Measurements from ENCODE around the gene ZC3H18.
"Not testable (repeated sequence)": the region's sequence is repeated elsewhere in the genome, so short reads cannot be mapped to it uniquely, and the experiment has no call there.

ZC3H18 gene

DNA sequence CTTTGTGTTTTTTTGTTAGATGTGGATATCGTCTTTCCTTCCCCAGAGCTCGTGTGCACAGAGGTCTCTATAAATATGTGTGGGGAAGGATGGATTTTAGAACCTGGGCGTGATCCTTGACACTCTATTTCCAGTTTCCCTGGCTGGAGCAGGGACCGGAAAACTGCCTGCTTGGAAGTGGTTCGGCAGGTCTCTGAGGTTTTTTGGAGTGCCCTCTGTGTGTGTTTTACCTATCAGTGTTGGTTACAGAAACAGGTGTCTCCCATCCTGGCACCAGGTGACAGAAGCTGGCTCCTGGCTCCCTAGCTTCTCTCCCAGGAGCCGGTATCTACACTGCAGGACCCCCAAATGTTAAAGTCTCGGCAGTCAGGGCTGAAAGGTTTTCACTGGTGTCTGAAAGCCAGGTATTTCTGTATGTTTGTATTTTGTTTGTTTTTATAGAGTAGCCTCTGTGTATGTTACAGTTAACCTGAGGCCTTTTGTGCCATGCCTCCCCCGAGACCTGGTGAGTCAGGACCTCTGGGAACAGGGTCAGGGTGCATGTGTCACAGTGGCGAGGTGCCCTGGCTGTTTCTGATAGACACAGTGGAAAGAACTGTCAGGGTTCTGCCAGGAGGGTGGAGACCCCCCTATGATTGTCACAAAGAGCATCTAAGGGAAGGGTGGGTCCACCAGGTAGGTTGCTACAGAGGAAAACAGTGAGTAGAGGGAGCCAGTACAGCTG is 31.3 kb downstream of the ZC3H18 start:
- DNase-seq, result no peak

- DNase-seq, result no peak
Measured at GRCh38 chr16:88602091-88602490, 31.9 kb downstream of the ZC3H18 start.

DNA sequence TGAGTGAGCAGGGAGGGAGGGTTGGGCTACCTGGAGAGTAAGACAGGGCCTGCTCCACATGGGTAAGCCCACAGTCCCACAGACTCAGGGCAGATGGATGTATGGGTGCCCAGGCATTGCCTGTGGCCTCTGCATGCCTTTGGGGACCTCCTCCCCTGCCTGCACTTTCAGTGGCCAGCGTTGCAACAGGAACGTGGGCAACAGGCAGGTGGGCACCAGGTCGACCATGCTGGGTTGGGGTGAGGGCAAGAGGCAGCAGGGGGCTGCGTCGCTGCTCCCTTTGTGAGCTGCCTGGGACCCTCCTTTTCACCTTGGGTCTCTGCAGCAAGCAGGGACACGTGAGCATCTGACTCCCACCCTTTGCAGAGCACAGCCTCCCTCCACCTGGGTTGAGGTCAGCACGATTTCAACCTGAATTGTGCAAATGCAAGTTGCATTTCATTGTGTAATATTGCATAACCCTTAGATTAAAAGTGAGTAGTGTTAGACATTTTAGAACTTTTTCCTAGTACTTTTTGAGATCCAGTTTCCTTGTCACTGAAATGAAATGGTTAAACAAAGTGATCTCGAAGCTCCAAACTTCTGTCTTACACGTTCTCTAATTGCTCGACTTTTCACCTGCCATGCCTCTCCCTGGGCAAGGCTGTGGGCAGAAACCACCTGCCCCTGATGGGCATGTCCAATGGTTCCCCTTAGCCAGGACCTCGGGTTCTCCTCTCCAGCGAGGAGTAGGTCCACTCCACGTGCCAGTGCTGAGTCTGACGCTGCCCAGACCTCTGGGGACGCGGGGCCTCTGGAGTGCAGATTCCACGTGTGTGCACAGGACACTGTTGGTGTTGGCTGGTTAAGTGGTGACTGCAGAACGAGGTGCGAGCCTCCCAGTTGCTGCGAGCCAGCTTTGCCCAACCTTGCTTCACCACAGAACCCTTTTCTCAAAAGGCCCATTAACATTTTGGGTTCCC is 35.3 kb downstream of the ZC3H18 start:
- DNase-seq, result no peak

DNA sequence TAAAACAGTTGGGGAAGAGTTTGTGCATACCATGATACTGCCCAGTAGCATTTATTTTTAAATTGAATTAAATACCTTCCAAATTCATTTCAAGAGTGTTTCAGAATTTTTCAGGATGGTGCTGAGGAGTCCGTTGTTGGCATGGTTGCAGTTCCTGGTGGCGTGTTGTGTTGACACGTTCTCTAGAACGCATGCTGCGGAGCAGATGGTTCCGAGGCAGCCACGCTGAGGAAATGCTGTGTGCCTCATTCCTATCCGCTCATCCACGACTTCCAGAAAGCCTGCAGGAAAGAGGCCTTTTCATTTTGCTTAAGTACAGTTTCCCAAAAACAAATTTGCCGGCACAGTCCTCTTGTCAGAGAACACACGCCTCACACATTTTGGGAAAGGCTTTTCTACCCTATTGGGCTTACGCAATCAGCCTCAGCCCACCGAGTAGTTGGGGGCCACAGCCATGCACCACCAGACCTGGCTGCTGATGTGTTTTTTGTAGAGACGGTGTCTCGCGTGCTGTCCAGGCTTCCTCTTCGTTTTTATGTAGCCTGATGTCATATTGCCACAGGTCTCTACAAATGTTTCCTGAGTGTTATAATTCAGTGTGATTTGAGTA is 36.0 kb downstream of the ZC3H18 start:
- DNase-seq, result peak in 10 of 56 donors; percentile 4 to 54 (median 21)

- no peak for DNase-seq
Measured at GRCh38 chr16:88608076-88608475, 37.9 kb downstream of the ZC3H18 start.

DNA sequence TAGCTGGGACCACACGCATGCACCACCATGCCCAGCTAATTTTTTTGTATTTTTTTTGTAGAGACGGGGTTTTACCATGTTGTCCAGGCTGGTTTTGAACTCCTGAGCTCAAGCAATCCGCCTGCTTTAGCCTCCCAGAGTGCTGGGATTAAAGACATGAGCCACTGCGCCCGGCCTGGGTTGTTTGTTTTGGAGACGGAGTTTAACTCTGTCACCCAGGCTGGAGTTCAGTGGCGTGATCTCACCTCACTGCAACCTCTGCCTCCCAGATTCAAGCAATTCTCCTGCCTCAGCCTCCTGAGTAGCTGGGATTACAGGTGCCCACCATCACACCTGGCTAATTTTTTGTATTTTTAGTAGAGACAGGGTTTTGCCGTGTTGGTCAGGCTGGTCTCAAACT is 39.2 kb downstream of the ZC3H18 start:
- not testable (repeated sequence) for DNase-seq

DNA sequence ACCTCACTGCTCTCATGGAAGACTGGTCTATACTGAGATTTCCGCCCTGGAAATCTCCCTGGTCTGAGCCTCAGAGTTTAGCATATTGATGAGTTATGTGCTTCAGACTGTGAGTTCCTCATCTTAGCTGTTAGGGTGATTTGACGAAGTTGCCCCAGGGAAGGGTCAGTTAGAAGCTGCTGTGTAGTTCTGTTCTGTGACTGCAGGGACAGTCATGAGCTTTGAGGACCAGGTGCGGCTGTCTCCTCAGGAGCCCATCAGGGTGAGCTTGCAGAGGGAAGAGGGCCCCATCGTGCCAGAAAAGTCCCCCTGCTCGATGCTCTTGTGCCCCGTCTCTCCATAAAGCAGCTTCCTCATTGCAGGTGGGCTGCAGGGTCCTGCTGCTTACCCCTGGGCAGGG is 39.9 kb downstream of the ZC3H18 start:
- no peak for DNase-seq

- peak in 10 of 56 donors; percentile 8 to 33 (median 24) for DNase-seq
Measured at GRCh38 chr16:88610909-88611812, 41.0 kb downstream of the ZC3H18 start.

- DNase-seq, result no peak
Measured at GRCh38 chr16:88613293-88613692, 43.1 kb downstream of the ZC3H18 start.

DNA sequence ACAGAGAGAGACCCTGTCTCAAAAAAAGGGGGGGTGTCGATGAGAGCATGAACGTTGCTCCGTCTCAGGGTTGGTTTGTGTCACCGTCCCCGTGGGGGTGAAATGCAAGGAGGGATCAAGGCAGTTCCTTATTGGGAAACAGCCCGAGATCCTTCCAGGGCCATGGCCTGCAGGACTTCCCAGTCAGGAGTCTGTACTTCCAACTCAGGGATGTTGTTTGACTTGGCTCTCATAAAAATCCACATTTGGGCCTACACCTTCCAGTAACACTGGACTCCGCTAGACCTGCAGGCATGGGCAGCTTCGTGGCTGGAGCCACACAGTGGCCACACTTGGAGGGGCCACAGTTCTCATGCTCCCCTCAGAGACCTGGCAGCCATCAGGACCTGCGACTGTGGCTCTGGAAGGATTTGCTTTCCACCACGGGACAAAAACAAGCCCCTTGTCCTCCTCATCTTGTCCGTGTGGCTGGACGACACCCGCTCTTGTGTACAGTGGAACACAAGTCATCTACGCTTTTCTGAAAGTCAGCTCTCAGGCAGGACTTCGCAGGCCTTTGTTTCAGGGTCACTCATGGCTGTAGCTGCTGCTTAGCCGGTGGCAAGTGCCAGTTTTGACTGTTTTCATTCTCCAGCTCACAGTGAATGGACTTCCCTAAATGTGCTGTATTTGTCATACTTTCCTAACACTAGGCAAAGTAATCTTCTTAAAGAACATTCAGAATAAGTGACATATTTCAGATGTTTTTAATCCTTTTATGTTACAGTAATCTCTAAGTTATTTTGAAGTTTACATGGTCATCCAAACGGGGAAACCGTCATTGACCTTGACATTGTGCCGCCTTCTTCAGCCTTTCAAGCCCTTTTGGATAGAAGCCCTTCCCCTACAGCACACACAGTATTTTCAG is 44.0 kb downstream of the ZC3H18 start:
- DNase-seq, result peak in 1 of 56 donors; percentile 25

GRCh38 chr16:88614818-88615580 is 44.8 kb downstream of the ZC3H18 start:
- DNase-seq, result no peak

GRCh38 chr16:88616320-88616719 is 46.1 kb downstream of the ZC3H18 start:
- no peak for DNase-seq

- no peak for DNase-seq
Measured at GRCh38 chr16:88616736-88617135, 46.5 kb downstream of the ZC3H18 start.

- DNase-seq, result no peak
Measured at GRCh38 chr16:88617268-88618031, 47.2 kb downstream of the ZC3H18 start.

DNA sequence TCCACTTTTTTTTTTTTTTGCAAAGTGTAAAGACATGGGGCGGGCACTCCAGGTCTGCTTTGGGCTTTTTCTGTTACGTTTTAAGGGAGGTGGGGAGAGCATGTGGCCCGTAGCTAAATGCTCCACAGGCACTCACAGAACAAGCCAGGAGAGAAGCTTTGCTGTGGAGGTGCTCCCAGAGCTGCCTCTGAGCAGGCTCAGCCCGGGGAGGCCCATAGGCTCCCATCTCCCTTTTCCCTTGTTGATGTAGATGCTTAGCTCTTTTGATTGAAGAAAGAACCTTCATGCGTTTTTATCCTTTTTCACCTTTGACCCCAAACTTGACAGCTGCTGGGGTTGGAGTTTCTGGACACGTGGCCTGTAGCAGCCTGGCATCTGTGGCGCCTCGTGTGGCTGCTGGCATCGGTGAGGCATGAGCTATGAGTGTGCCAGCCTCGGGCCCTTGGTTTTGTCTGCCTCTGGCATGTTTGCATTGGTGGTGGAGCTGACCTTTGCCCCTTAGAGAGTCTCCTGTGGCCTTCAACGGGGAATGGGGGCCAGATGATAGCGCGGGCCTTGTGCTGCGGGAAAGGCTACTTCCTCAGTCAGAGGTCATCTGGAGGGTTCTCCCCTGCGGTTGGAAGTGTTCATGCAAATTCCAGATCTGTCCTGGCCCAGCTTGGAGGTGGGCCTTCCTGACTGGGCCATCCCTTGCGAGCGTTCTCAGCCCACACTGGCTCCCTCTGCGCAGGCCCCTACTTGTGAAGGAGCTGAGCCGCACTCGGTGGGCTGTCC is 48.2 kb downstream of the ZC3H18 start:
- DNase-seq, result no peak

DNA sequence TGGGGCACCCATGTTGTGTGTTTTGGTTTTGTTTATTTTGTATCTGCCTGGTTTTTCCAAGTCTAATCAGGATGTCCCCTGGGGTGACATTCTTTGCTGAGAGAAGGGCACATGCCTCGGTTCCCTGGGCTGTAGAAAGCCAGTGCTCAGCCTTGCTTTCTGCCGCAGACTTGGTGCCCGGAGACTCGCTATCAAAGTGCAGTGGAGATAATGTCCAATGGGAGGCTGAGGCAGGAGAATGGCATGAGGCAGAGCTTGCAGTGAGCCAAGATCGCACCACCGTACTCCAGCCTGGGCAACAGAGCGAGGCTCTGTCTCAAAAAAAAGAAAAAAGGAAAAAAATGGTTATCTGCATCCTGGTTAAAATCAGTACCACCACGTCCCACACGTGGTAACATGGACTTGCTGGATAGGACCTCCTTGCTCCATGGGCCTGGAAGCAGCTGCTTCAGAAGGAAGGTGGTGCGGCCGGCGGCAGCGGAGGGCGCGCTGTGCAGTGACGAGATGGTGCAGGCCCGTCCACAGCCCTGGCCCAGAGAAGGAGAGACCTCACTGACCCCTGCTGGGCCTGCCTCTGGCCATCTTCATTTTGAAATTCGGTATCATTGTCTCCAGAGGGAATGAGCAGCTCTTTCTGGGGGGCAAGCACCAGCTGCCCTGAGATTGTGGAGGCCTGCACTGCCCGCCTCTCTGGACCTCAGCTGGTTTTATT is 48.9 kb downstream of the ZC3H18 start:
- no peak for DNase-seq
